Hepatocyte (in vitro differentiated cells): ENCODE data around the gene FOS.

Experiments used
- EZH2 ChIP-seq: fragments of 200-600 bp; sonication (generic); IDR thresholded peaks from 2 replicates; pipeline ENCODE4 v1.6.1; 2016; ENCODE audit warnings: antibody characterized with exemption, mild to moderate bottlenecking, borderline replicate concordance
- TF ChIP-seq, protein P1 (sequence below): fragments of 200-600 bp; sonication (generic); IDR thresholded peaks from 2 replicates; pipeline ENCODE4 v1.5.1; 2016; ENCODE audit warnings: antibody characterized with exemption, mild to moderate bottlenecking; ENCODE audit not compliant: poor library complexity

DNA sequence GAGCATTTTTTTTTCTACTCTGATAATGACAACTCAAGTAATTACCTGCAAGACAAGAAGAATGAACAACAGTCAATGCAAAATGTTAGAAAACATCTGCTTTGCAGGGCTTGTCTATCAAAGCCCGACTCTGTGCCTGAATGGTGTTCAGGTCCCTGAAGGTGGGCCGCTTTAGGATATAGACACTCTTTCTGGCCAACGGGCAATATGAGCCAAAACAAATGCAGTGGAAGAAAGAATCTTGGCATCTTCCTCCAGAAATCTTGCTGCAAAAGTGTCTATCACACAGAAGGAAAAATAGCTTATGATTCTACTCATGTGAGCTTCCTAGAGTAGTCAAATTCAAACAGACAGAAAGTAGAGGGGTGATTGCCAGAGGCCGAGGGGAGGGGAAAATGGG, 32.7 kb downstream of the FOS start:
- TF ChIP-seq, protein P1, sequence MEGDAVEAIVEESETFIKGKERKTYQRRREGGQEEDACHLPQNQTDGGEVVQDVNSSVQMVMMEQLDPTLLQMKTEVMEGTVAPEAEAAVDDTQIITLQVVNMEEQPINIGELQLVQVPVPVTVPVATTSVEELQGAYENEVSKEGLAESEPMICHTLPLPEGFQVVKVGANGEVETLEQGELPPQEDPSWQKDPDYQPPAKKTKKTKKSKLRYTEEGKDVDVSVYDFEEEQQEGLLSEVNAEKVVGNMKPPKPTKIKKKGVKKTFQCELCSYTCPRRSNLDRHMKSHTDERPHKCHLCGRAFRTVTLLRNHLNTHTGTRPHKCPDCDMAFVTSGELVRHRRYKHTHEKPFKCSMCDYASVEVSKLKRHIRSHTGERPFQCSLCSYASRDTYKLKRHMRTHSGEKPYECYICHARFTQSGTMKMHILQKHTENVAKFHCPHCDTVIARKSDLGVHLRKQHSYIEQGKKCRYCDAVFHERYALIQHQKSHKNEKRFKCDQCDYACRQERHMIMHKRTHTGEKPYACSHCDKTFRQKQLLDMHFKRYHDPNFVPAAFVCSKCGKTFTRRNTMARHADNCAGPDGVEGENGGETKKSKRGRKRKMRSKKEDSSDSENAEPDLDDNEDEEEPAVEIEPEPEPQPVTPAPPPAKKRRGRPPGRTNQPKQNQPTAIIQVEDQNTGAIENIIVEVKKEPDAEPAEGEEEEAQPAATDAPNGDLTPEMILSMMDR: no peak
- no peak for TF ChIP-seq EZH2
